Activated CD8-positive, alpha-beta memory T cell treated with anti-CD3 and anti-CD28 coated beads, Interleukin-2, amount 10 ng/mL, durations not matched to agents 7 days and 5 days (primary cell): Measurements from ENCODE around the gene MYZAP. TPM values are rescaled to one million over a fixed set of nuclear protein-coding genes. Genes with fewer than 3 reads are reported as not detected.
A peak's percentile ranks its signal among the peaks of the same experiment; 100 is the strongest.

ENCODE experiments used
- ATAC-seq: fragments of 150-1000 bp; cut with Tn5 transposase; one replicate; pipeline ENCODE4 v1.10.0; 2021; ENCODE audit warnings: moderate library complexity
- CTCF ChIA-PET: fragments of 350-600 bp; sonication (Branson Sonifier 250); formaldehyde crosslinking; loops from one replicate; lab custom pipeline; 2021; ENCODE audit warnings: antibody characterized with exemption; lab: Charles Lee
- DNase-seq: peaks from one replicate; pipeline ENCODE4 v3.0.0-alpha.2; 2020
- H3K27ac Mint-ChIP-seq: one replicate; pipeline ENCODE4 v1.8.0; 2021; ENCODE audit warnings: mild to moderate bottlenecking, mixed read lengths
- H3K27me3 Mint-ChIP-seq: one replicate; pipeline ENCODE4 v1.8.0; 2021; ENCODE audit warnings: mixed read lengths
- H3K36me3 Mint-ChIP-seq: one replicate; pipeline ENCODE4 v1.8.0; 2021; ENCODE audit warnings: mild to moderate bottlenecking, mixed read lengths
- H3K4me1 Mint-ChIP-seq: one replicate; pipeline ENCODE4 v1.8.0; 2021; ENCODE audit warnings: mixed read lengths
- H3K4me3 Mint-ChIP-seq: one replicate; pipeline ENCODE4 v1.8.0; 2021; ENCODE audit warnings: mild to moderate bottlenecking, moderate library complexity, mixed read lengths
- H3K9me3 Mint-ChIP-seq: one replicate; pipeline ENCODE4 v1.8.0; 2022; ENCODE audit warnings: low read depth, mixed read lengths
- total RNA-seq, 2 experiments: library from RNA; stranded (reverse); gene quantifications; one replicate each; pipeline ENCODE4 v1.2.3, GENCODE V29; 2021

Gene MYZAP
- total RNA-seq, 2 experiments from 2014 or later = not detected

DNA sequence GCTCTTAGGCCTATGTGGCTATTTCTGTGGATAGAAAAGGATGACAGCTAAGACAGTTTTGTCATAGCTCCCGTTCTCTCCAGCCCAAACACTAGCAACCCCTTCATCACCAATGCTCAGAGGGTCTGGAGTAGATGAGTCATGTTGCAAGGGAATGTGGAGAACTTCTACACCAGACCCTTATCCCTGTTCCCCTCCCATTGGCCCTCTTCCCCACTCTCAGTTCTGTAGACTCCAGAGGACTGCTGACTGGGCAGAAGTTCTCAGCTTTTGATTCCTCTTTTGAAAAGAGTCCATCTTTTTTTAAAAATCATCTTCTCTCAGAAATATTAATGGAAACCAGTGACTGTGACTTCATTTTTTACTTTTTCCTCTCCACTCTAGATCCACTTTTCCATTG lies 2.4 kb upstream of the MYZAP start:
- ATAC-seq (no peak), DNase-seq (no peak)
- H3K4me3 Mint-ChIP-seq = no peak overlapping the region
- H3K9me3 Mint-ChIP-seq = no peaks in the 10 kb centered on the region
- H3K27ac Mint-ChIP-seq = no peak overlapping the region
- H3K27me3 Mint-ChIP-seq = peaks cover 53% of the 10 kb centered on the region
- H3K36me3 Mint-ChIP-seq = no peaks in the 10 kb centered on the region
- CTCF ChIA-PET = no interaction called here
- peaks cover 13% of the 10 kb centered on the region for H3K4me1 Mint-ChIP-seq

DNA sequence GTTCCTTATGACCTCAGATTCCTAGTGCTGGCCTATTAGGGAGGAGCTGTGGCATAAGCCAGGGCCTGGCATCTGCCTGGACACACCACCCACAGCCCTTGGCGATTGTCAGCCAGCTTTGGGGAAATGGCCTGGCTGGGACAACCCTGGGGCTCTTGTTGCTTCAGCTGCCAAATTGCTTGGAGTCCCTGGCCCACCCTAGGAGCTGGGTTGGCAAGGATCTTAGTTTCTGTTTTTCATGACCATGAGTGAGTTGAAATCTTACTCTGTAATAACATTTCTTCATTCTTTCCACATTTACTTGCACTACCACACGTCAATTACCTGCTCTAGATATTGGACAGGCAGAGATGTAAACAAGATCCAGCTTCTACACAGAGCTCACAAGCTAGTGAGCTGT lies 1.9 kb upstream of the MYZAP start:
- H3K4me3 Mint-ChIP-seq = no peak overlapping the region
- H3K4me1 Mint-ChIP-seq = peaks cover 13% of the 10 kb centered on the region
- H3K9me3 Mint-ChIP-seq = no peaks in the 10 kb centered on the region
- H3K27ac Mint-ChIP-seq = no peak overlapping the region
- CTCF ChIA-PET = no interaction called here
- peaks cover 58% of the 10 kb centered on the region for H3K27me3 Mint-ChIP-seq
- no peak for DNase-seq
- ATAC-seq = no peak
- no peaks in the 10 kb centered on the region for H3K36me3 Mint-ChIP-seq

DNA sequence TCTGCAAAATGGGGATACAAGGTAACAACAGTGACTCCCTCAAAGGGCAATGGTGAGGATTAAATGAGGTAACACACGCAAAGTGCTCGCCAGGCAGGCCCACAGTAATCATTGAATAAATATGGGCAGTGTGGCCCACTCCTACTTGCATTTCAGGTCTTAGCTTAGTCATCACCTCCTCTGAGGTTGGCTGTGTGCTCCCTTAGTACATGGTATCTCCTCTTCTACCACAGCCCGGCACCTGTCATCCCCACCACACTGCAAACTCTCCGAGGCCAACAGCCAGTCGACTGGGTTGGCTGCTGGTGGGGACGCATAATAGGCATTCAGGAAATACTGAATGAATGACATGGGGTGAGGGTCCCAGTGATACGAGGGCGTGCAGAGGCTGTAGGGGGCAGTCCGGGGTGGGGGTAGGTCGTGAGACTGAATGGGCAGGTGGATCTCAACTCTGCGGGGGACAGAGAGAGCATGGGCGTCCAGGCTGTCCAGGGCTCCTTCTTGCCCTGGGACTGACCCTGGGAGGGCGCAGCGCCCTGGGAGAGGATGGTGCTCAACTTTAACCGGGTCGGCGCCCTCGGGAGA lies 375 bp upstream of the MYZAP start:
- peaks cover 13% of the 10 kb centered on the region for H3K4me1 Mint-ChIP-seq
- CTCF ChIA-PET = no interaction called here
- H3K27ac Mint-ChIP-seq = no peak overlapping the region
- peak overlapping the region; percentile 7 for H3K4me3 Mint-ChIP-seq
- DNase-seq (no peak), ATAC-seq (peak; percentile 24)
- H3K9me3 Mint-ChIP-seq = no peaks in the 10 kb centered on the region
- no peaks in the 10 kb centered on the region for H3K36me3 Mint-ChIP-seq
- peaks cover 61% of the 10 kb centered on the region for H3K27me3 Mint-ChIP-seq

DNA sequence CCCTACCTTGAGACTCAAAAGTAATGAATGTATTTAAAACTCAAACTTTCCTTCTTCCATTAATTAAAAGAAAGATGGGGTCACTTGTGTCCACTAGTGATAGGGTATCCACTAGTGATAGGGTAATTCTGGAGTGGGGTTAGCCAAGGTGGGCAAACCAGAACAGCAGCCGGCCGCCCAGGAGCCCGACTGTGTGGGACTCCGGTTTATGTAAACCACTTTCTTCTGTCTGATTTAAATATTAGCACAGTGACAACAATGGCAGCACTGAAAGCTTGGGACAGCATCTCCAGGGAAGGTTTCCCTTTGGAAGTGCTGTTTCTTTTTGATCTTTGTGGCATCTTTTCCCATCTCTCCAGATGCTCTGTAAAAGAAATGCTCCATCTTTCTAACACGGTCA lies 722 bp downstream of the MYZAP start:
- peaks cover 7% of the 10 kb centered on the region for H3K4me1 Mint-ChIP-seq
- no peak for ATAC-seq
- H3K27me3 Mint-ChIP-seq = peaks cover 56% of the 10 kb centered on the region
- H3K36me3 Mint-ChIP-seq = no peaks in the 10 kb centered on the region
- DNase-seq = no peak
- H3K4me3 Mint-ChIP-seq = no peak overlapping the region
- no peak overlapping the region for H3K27ac Mint-ChIP-seq
- no peaks in the 10 kb centered on the region for H3K9me3 Mint-ChIP-seq
- CTCF ChIA-PET = no interaction called here

DNA sequence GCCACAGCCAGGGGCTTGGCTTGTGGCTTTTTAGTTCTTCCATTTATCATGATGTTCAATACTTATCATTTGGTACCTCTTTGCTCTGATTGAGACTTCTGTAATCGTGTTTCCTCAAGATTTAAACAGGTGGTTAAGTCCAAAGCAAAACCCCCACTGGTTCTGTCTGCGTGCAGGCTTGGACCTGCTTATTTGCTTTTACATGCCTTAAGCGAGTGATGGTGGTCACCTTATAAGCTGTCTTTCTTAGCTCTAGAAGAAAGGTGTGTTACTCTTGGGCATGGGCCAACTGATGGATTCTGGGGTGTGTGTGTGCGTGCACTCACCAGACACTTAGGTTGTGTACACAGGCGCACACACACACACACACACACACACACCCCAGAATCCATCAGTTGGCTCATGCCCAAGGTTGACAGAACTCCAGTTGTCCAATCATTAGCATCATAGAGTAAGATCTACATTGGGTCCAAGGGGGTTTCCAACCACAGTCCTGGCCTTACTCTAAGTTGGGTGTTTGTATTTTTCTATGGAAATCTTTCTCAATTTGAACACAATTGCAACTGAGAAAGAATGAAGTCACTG lies 1.2 kb downstream of the MYZAP start:
- CTCF ChIA-PET = no interaction called here
- peaks cover 54% of the 10 kb centered on the region for H3K27me3 Mint-ChIP-seq
- no peaks in the 10 kb centered on the region for H3K36me3 Mint-ChIP-seq
- peaks cover 3% of the 10 kb centered on the region for H3K4me1 Mint-ChIP-seq
- ATAC-seq (no peak), DNase-seq (no peak)
- H3K9me3 Mint-ChIP-seq = no peaks in the 10 kb centered on the region
- no peak overlapping the region for H3K4me3 Mint-ChIP-seq
- H3K27ac Mint-ChIP-seq = no peak overlapping the region

DNA sequence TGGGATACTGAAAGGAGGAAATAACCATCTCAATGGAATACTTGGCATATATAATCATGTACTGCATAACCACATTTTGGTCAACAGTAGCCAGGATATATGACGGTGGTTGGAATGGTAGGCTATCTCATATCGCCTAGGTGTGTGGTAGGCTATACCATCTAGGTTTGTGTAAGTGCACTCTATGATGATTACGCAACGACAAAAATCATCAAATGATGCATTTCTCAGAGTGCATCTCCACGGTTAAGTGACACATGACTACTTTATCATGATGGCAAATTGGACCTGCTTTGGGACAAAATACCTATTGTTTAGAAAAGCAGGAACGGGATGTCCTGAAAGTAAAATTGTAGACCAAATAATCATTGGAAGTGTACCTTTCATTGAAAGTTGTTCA lies 2.8 kb downstream of the MYZAP start:
- Mint-ChIP-seq H3K36me3 (no peaks in the 10 kb centered on the region), H3K4me1 (peaks cover 3% of the 10 kb centered on the region), H3K27ac (no peak overlapping the region), H3K9me3 (no peaks in the 10 kb centered on the region), H3K27me3 (peaks cover 48% of the 10 kb centered on the region), H3K4me3 (no peak overlapping the region)
- no peak for DNase-seq
- CTCF ChIA-PET = no interaction called here
- ATAC-seq = no peak

DNA sequence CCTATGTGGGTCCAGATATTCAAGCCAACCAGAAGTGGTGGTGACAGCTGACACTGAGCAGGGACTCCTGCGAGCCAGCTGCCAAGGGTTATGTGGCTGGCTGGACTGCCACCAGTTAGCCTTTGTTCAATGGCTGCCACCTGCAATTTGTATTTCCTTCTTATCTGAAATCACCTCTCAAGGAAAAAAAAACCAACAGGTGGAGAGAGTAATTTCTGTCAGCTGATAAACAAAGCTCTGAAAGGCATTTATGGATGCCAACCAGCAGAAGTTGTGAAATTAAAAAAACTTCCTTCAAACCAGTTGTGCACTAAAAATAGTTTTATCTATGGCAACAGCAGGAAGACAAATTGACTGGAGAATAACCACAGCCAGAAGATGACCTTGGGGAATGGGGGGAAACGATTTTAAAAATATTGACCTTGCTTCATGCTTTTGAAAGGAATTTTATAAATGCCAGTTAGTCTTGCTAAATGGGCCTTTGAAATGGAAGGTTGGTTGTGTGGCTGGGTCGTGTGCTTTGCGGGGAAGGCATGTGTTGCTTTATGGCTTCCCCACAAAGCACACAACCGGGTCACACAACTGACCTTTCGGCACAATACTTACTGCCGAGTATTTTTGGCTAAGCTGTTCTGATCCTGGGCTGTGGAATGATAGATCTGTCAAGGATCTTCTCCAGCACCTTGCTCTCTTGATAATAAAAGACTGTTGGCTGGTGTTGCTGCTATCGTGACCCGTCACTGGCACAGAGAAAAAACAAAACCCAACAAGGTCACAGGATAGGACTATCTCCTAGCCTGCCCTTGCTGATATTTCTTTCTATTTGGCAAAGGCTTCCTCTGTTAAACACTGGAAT lies 3.5 kb downstream of the MYZAP start:
- Mint-ChIP-seq H3K36me3 (no peaks in the 10 kb centered on the region), H3K27ac (no peak overlapping the region), H3K4me1 (peaks cover 3% of the 10 kb centered on the region), H3K9me3 (no peaks in the 10 kb centered on the region), H3K4me3 (no peak overlapping the region), H3K27me3 (peaks cover 40% of the 10 kb centered on the region)
- no peak for ATAC-seq
- CTCF ChIA-PET = no interaction called here
- DNase-seq = no peak

DNA sequence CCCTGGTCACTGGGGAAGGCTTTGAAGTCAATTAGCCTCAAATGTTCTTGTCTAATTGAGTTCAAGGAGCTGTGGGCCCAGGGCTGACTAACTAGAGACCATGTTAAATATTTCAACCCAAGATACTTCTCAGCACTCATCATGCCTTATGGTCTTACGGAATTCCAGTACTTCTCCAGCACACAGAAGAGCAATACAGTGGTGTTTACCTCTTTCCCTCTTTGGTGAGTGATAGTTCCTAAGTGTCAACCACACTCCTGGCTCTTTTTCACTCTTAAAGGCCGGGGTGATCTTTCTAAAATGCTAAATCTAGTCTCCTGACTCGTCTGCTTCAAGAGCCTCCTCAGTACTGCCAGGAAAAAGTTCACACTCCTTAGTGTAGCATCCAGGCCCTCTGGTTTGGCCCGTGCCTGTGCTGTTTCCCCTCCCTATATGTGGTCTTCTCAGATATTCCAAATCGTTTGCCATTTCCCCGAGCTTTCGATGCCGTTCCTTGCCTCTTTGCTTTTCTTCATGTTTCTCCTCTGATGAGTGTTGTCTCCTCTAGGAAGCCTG lies 4.7 kb downstream of the MYZAP start:
- DNase-seq (no peak), ATAC-seq (no peak)
- Mint-ChIP-seq H3K27me3 (peaks cover 33% of the 10 kb centered on the region), H3K4me1 (peaks cover 1% of the 10 kb centered on the region), H3K36me3 (no peaks in the 10 kb centered on the region), H3K27ac (no peak overlapping the region), H3K4me3 (no peak overlapping the region), H3K9me3 (no peaks in the 10 kb centered on the region)
- CTCF ChIA-PET = no interaction called here

DNA sequence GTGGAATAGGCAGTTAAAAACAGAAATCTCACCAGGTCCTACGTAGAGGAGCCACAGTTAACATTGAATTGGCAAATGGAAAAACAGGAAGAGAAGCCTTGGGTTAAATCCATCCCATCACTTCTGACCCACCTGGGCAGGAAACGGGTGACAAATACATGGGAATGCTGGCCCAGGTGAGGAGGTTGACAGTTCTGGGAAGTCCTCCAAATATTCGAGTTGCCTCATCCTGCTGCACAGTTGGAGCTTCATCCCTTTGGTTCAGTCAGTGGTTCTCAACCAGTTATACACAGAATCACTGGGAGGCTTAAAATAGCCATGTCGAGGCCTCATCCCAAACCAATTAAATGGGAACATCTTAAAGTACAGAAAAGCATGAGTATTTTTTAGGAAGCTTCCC lies 5.3 kb downstream of the MYZAP start:
- Mint-ChIP-seq H3K36me3 (no peaks in the 10 kb centered on the region), H3K27me3 (peaks cover 34% of the 10 kb centered on the region), H3K4me3 (no peak overlapping the region), H3K27ac (no peak overlapping the region), H3K4me1 (no peaks in the 10 kb centered on the region), H3K9me3 (no peaks in the 10 kb centered on the region)
- DNase-seq (no peak), ATAC-seq (no peak)
- CTCF ChIA-PET = no interaction called here

DNA sequence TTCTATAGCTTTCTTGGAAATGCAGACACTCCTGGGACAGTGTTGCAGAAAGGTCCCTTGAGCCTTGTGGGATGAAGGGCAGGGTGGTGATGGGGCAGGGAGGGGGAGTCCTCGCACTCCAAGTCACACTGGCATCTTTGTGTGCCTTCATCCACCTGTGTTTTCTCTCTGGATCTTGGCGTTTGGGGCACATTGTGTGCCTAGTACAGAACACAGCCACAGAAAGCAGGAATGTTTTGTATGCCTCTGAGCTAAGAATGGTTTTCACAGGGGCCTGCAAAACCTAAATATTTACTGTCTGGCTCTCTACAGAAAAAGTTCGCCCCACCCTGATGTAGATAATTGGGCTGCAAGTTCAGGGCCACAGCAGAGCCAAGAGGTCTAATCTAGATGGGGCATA lies 5.7 kb downstream of the MYZAP start:
- no peak for DNase-seq
- Mint-ChIP-seq H3K27me3 (peaks cover 34% of the 10 kb centered on the region), H3K36me3 (no peaks in the 10 kb centered on the region), H3K4me1 (no peaks in the 10 kb centered on the region), H3K27ac (no peak overlapping the region), H3K9me3 (no peaks in the 10 kb centered on the region), H3K4me3 (no peak overlapping the region)
- CTCF ChIA-PET = no interaction called here
- no peak for ATAC-seq

DNA sequence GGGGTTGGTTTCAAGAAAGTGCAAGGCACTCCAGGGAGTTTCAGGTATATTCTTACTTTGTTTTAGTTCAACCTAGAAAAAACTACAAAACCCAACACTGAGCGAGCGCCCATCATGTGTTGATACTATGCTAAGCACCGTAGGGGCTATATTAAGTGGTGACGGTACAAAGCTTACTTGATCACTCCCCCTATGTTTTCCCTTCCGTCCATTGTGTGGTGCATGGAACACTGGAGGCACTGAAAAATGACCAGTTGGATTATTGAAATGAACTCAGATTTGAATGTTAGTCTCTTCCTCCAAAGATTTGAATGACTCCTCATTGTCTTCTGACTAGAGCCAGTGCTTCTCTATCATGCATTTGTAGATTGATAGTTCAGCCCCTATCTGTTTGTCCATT lies 6.6 kb downstream of the MYZAP start:
- DNase-seq (no peak), ATAC-seq (no peak)
- Mint-ChIP-seq H3K27ac (no peak overlapping the region), H3K27me3 (peaks cover 33% of the 10 kb centered on the region), H3K36me3 (no peaks in the 10 kb centered on the region), H3K4me3 (no peak overlapping the region), H3K9me3 (no peaks in the 10 kb centered on the region), H3K4me1 (no peaks in the 10 kb centered on the region)
- CTCF ChIA-PET = no interaction called here

DNA sequence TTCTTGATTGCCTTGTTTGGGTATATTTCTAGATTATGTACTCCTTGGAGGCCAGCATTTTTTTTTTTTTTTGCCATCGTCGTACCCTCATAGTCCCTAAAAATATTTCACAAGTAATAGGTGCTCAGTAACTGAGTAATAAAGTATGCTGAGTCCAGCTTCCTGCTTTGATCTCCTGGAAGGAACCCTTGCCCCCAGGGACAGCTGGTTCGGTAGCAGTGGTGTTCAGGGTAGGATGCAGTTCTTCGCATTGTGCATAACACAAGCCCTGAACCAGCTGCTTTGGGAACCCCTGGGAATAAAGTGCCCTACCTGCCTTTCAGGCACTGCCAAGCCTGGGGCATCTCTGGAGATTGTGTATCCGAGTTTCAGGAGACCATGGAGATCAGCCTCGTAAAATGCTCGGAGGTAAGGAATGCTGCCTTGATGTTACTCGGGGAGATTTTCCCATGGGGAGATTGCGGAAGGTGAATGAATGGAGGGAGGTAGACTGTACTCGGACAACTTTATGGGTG lies 7.6 kb downstream of the MYZAP start:
- CTCF ChIA-PET = no interaction called here
- no peak for ATAC-seq
- Mint-ChIP-seq H3K27ac (no peak overlapping the region), H3K36me3 (no peaks in the 10 kb centered on the region), H3K4me3 (no peak overlapping the region), H3K27me3 (peaks cover 31% of the 10 kb centered on the region), H3K9me3 (no peaks in the 10 kb centered on the region), H3K4me1 (no peaks in the 10 kb centered on the region)
- no peak for DNase-seq

DNA sequence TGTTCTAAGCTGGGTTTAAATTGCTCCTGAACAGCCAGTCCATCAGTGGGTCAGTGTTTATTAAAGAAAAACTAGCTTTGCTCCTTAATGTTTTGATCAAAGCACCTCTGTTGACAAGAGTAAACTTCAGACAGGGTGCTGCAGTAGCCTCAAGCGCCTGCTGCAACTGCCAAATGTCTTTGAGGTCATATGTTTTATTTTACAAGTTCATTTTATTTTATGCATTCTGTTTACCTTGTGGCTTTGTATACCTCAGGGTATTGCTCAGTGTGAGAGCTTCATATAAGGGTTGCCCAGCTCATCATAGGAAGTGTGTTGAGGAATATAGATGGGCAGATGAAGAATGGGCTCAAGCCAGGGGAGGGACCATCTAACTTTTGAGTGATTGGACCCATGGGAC lies 8.5 kb downstream of the MYZAP start:
- Mint-ChIP-seq H3K27ac (no peak overlapping the region), H3K4me1 (no peaks in the 10 kb centered on the region), H3K27me3 (peaks cover 27% of the 10 kb centered on the region), H3K9me3 (no peaks in the 10 kb centered on the region), H3K4me3 (no peak overlapping the region), H3K36me3 (no peaks in the 10 kb centered on the region)
- CTCF ChIA-PET = no interaction called here
- ATAC-seq = no peak
- no peak for DNase-seq

DNA sequence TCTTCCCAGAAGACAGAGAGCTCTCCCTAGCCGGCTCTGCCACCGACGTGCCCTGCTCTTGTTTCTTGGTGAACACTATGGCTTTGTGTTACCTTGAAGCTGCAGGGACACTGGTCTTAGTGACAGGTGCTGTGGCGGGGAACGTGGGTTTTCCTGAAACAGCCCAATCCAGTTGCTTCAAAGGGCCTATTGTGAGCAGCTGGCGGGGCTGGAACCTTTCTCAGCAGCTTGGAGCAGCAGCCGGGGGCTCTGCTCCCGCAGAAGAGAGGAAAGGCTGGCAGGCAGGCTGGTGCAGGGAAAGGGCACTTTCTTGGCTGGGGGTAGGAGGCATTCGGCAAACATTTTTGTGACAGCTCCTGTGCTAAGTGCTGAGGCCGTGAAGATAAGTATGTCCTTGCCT lies 12.8 kb downstream of the MYZAP start:
- H3K4me1 Mint-ChIP-seq = no peaks in the 10 kb centered on the region
- H3K36me3 Mint-ChIP-seq = no peaks in the 10 kb centered on the region
- ATAC-seq = no peak
- peaks cover 30% of the 10 kb centered on the region for H3K27me3 Mint-ChIP-seq
- H3K27ac Mint-ChIP-seq = no peak overlapping the region
- DNase-seq = no peak
- H3K9me3 Mint-ChIP-seq = no peaks in the 10 kb centered on the region
- CTCF ChIA-PET = no interaction called here
- H3K4me3 Mint-ChIP-seq = no peak overlapping the region
